ENCODE measurements around the gene ANKRD42. TPM values are rescaled to one million over a fixed set of nuclear protein-coding genes. Genes with fewer than 3 reads are reported as not detected.

Gene ANKRD42
- total and polyA plus RNA-seq, 3 donors from 2014 or later, result 49.8 to 79.7 (median 66.1) TPM

GRCh38 chr11:83161610-83162199 lies 31.8 kb upstream of the ANKRD42 start:
- no peak overlapping the region for H3K4me3 ChIP-seq
- peaks cover 18% of the 10 kb centered on the region for H3K4me1 ChIP-seq
- TF ChIP-seq CTCF (IDR thresholded peaks at IDR 0.05) (no peak), POLR2A (IDR thresholded peaks at IDR 0.05) (no peak)
- peak overlapping the region; percentile 9 to 100 for H3K27ac ChIP-seq
- no peaks in the 10 kb centered on the region for H3K27me3 ChIP-seq
- intact Hi-C loops (cut with DNase I; ENCODE audit: low total_unique reads), result no loop called here
- H3K36me3 ChIP-seq (ENCODE audit: low read depth, missing control alignments), result no peaks in the 10 kb centered on the region
- no peak for DNase-seq
- WGBS, 2 donors, result 22 to 33% methylated on average over 1 of the region's 1 CpG
- no peaks in the 10 kb centered on the region for H3K9me3 ChIP-seq

GRCh38 chr11:83162377-83162776 lies 31.1 kb upstream of the ANKRD42 start:
- Histone ChIP-seq H3K27me3 (no peaks in the 10 kb centered on the region), H3K27ac (peak overlapping the region in 1 of 2 donors; percentile 100), H3K36me3 (ENCODE audit: low read depth, missing control alignments) (no peaks in the 10 kb centered on the region), H3K9me3 (no peaks in the 10 kb centered on the region), H3K4me3 (no peak overlapping the region), H3K4me1 (peaks cover 18% of the 10 kb centered on the region)
- WGBS, 2 donors, result 75 to 87% methylated on average over 2 of the region's 2 CpGs
- no peak for DNase-seq
- no peak for TF ChIP-seq CTCF (IDR thresholded peaks at IDR 0.05)
- TF ChIP-seq POLR2A (IDR thresholded peaks at IDR 0.05), result no peak
- intact Hi-C loops (cut with DNase I; ENCODE audit: low total_unique reads), result no loop called here

- H3K36me3 ChIP-seq (ENCODE audit: low read depth, missing control alignments), result no peaks in the 10 kb centered on the region
- H3K4me3 ChIP-seq, result no peak overlapping the region
- H3K4me1 ChIP-seq, result peaks cover 21% of the 10 kb centered on the region
- 95 to 96% methylated on average over 11 of the region's 11 CpGs for WGBS, 2 donors
- H3K27ac ChIP-seq, result no peak overlapping the region
- H3K9me3 ChIP-seq, result no peaks in the 10 kb centered on the region
- intact Hi-C loops (cut with DNase I; ENCODE audit: low total_unique reads), result no loop called here
- no peak for DNase-seq
- H3K27me3 ChIP-seq, result no peaks in the 10 kb centered on the region
- TF ChIP-seq POLR2A (IDR thresholded peaks at IDR 0.05) (no peak), CTCF (IDR thresholded peaks at IDR 0.05) (no peak)
These were observed 27.2 kb upstream of the ANKRD42 start for GRCh38 chr11:83166193-83166866.

GRCh38 chr11:83168756-83169155 lies 24.8 kb upstream of the ANKRD42 start:
- peaks cover 21% of the 10 kb centered on the region for H3K4me1 ChIP-seq
- no peak overlapping the region for H3K27ac ChIP-seq
- no peak for DNase-seq
- intact Hi-C loops (cut with DNase I; ENCODE audit: low total_unique reads), result no loop called here
- TF ChIP-seq POLR2A (IDR thresholded peaks at IDR 0.05), result no peak
- no peak for TF ChIP-seq CTCF (IDR thresholded peaks at IDR 0.05)
- 86 to 96% methylated on average over 5 of the region's 5 CpGs for WGBS, 2 donors
- no peaks in the 10 kb centered on the region for H3K36me3 ChIP-seq (ENCODE audit: low read depth, missing control alignments)
- H3K27me3 ChIP-seq, result no peaks in the 10 kb centered on the region
- no peak overlapping the region for H3K4me3 ChIP-seq
- no peaks in the 10 kb centered on the region for H3K9me3 ChIP-seq

DNA sequence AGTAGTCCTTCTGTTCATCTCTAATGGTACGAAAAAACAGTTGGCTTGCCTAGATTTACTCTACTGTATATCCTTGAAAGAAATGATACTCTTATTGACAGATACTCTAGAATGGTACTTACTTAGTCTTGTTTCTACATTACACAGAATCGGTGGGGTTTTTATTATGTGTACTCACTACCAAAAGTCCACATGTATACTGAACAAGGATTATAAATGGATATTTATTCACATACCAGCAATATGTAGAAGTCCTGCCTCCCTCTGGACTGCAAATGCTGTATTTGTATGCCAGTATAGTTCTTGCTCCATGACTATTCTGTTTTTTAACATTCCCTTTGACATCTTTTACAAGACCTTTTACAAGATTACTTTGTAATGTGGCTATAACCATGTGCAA lies 22.6 kb upstream of the ANKRD42 start:
- intact Hi-C loops (cut with DNase I; ENCODE audit: low total_unique reads), result no loop called here
- H3K4me3 ChIP-seq, result no peak overlapping the region

More for the DNA sequence above, 22.6 kb upstream of the ANKRD42 start:
- no peaks in the 10 kb centered on the region for H3K36me3 ChIP-seq (ENCODE audit: low read depth, missing control alignments)
- no peaks in the 10 kb centered on the region for H3K9me3 ChIP-seq
- 63 to 93% methylated on average over 2 of the region's 2 CpGs for WGBS, 2 donors
- H3K27me3 ChIP-seq, result no peaks in the 10 kb centered on the region
- no peak for DNase-seq
- H3K4me1 ChIP-seq, result peaks cover 21% of the 10 kb centered on the region
- TF ChIP-seq CTCF (IDR thresholded peaks at IDR 0.05) (no peak), POLR2A (IDR thresholded peaks at IDR 0.05) (no peak)
- H3K27ac ChIP-seq, result no peak overlapping the region

Measured in testis (tissue), 3 donors.